ENCODE results near the gene RYR2.

The RYR2 gene

GRCh38 chr1:237013608-237014007 is 28.4 kb upstream of the RYR2 start:
- H3K9me3 ChIP-seq (ENCODE audit: control insufficient read depth, low read length) = no peaks in the 10 kb centered on the region
- no peaks in the 10 kb centered on the region for H3K4me1 ChIP-seq
- H3K9ac ChIP-seq = no peak overlapping the region
- no peaks in the 10 kb centered on the region for H3K79me2 ChIP-seq
- H3K27ac ChIP-seq = no peak overlapping the region
- no peak overlapping the region for H2AFZ ChIP-seq
- H3K27me3 ChIP-seq (ENCODE audit: control insufficient read depth, insufficient read depth, low read length) = no peaks in the 10 kb centered on the region
- H3K4me3 ChIP-seq (ENCODE audit: low read depth, low read length) = no peak overlapping the region
- H3K36me3 ChIP-seq (ENCODE audit: control insufficient read depth, insufficient read depth, low read length) = no peaks in the 10 kb centered on the region
- TF ChIP-seq CTCF (IDR thresholded peaks at IDR 0.05) = no peak
- H3K4me2 ChIP-seq (ENCODE audit: low read length) = no peak overlapping the region

- no peak overlapping the region for H3K27ac ChIP-seq
- no peaks in the 10 kb centered on the region for H3K27me3 ChIP-seq (ENCODE audit: control insufficient read depth, insufficient read depth, low read length)
- H3K9ac ChIP-seq = no peak overlapping the region
- H3K4me2 ChIP-seq (ENCODE audit: low read length) = no peak overlapping the region
- no peak overlapping the region for H2AFZ ChIP-seq
- H3K79me2 ChIP-seq = no peaks in the 10 kb centered on the region
- H3K9me3 ChIP-seq (ENCODE audit: control insufficient read depth, low read length) = no peaks in the 10 kb centered on the region
- TF ChIP-seq CTCF (IDR thresholded peaks at IDR 0.05) = no peak
- no peaks in the 10 kb centered on the region for H3K4me1 ChIP-seq
- no peaks in the 10 kb centered on the region for H3K36me3 ChIP-seq (ENCODE audit: control insufficient read depth, insufficient read depth, low read length)
- H3K4me3 ChIP-seq (ENCODE audit: low read depth, low read length) = no peak overlapping the region
Measured at GRCh38 chr1:237016626-237017025, 25.4 kb upstream of the RYR2 start.

- H3K9ac ChIP-seq = no peak overlapping the region
Measured at GRCh38 chr1:237018896-237019295, 23.1 kb upstream of the RYR2 start.

GRCh38 chr1:237025358-237026074 is 16.5 kb upstream of the RYR2 start:
- Histone ChIP-seq H3K27ac (no peak overlapping the region), H3K4me1 (no peaks in the 10 kb centered on the region), H3K79me2 (no peaks in the 10 kb centered on the region), H3K4me3 (ENCODE audit: low read depth, low read length) (no peak overlapping the region), H3K27me3 (ENCODE audit: control insufficient read depth, insufficient read depth, low read length) (no peaks in the 10 kb centered on the region), H3K9ac (no peak overlapping the region), H3K36me3 (ENCODE audit: control insufficient read depth, insufficient read depth, low read length) (no peaks in the 10 kb centered on the region), H2AFZ (no peak overlapping the region), H3K4me2 (ENCODE audit: low read length) (no peak overlapping the region), H3K9me3 (ENCODE audit: control insufficient read depth, low read length) (no peaks in the 10 kb centered on the region)
- TF ChIP-seq CTCF (IDR thresholded peaks at IDR 0.05) = no peak

More at GRCh38 chr1:237018896-237019295, 23.1 kb upstream of the RYR2 start:
- Histone ChIP-seq H3K36me3 (ENCODE audit: control insufficient read depth, insufficient read depth, low read length) (no peaks in the 10 kb centered on the region), H3K4me2 (ENCODE audit: low read length) (no peak overlapping the region), H3K27me3 (ENCODE audit: control insufficient read depth, insufficient read depth, low read length) (no peaks in the 10 kb centered on the region), H2AFZ (no peak overlapping the region), H3K9me3 (ENCODE audit: control insufficient read depth, low read length) (no peaks in the 10 kb centered on the region), H3K4me1 (no peaks in the 10 kb centered on the region), H3K27ac (no peak overlapping the region), H3K79me2 (no peaks in the 10 kb centered on the region), H3K4me3 (ENCODE audit: low read depth, low read length) (no peak overlapping the region)
- no peak for TF ChIP-seq CTCF (IDR thresholded peaks at IDR 0.05)

GRCh38 chr1:237029240-237029639 is 12.7 kb upstream of the RYR2 start:
- TF ChIP-seq CTCF (IDR thresholded peaks at IDR 0.05) = no peak
- H3K27ac ChIP-seq = no peak overlapping the region
- H3K4me1 ChIP-seq = no peaks in the 10 kb centered on the region

More at GRCh38 chr1:237029240-237029639, 12.7 kb upstream of the RYR2 start:
- Histone ChIP-seq H2AFZ (no peak overlapping the region), H3K4me3 (ENCODE audit: low read depth, low read length) (no peak overlapping the region), H3K36me3 (ENCODE audit: control insufficient read depth, insufficient read depth, low read length) (no peaks in the 10 kb centered on the region), H3K9ac (no peak overlapping the region), H3K79me2 (no peaks in the 10 kb centered on the region), H3K27me3 (ENCODE audit: control insufficient read depth, insufficient read depth, low read length) (no peaks in the 10 kb centered on the region), H3K9me3 (ENCODE audit: control insufficient read depth, low read length) (no peaks in the 10 kb centered on the region), H3K4me2 (ENCODE audit: low read length) (no peak overlapping the region)
